ENCODE data around the gene TSPAN14. TPM values are rescaled to one million over a fixed set of nuclear protein-coding genes. Genes with fewer than 3 reads are reported as not detected.

The TSPAN14 gene
- total RNA-seq, 4 donors from 2014 or later: 123 to 163 (median 150) TPM

GRCh38 chr10:80411267-80411668 lies 42.8 kb upstream of the TSPAN14 start:
- 45 to 55% methylated on average over 2 of the region's 2 CpGs for WGBS, 2 donors
- TF ChIP-seq EP300 (IDR thresholded peaks at IDR 0.05) (no peak), POLR2A (IDR thresholded peaks at IDR 0.05) (no peak), CTCF (IDR thresholded peaks at IDR 0.05) (no peak)
- H3K4me1 ChIP-seq: peaks cover 0 to 84% (median 34%) of the 10 kb centered on the region in 4 donors
- no peak overlapping the region for H3K4me3 ChIP-seq
- DNase-seq (ENCODE audit: low spot score in 2 of 2): no peak
- peak overlapping the region in 3 of 4 donors; percentile 2 to 94 (median 81) for H3K27ac ChIP-seq
- H3K27me3 ChIP-seq: no peaks in the 10 kb centered on the region
- no peaks in the 10 kb centered on the region for H3K9me3 ChIP-seq
- H3K36me3 ChIP-seq: no peaks in the 10 kb centered on the region

GRCh38 chr10:80411681-80412220 lies 42.4 kb upstream of the TSPAN14 start:
- no peaks in the 10 kb centered on the region for H3K27me3 ChIP-seq
- H3K9me3 ChIP-seq: no peaks in the 10 kb centered on the region
- H3K27ac ChIP-seq: peak overlapping the region in 2 of 4 donors; percentile 81 to 94
- 91 to 100% methylated on average over 1 of the region's 1 CpG for WGBS, 2 donors
- no peak for DNase-seq (ENCODE audit: low spot score in 2 of 2)
- no peaks in the 10 kb centered on the region for H3K36me3 ChIP-seq
- TF ChIP-seq POLR2A (IDR thresholded peaks at IDR 0.05): no peak
- no peak for TF ChIP-seq CTCF (IDR thresholded peaks at IDR 0.05)
- TF ChIP-seq EP300 (IDR thresholded peaks at IDR 0.05): no peak
- H3K4me1 ChIP-seq: peaks cover 0 to 88% (median 36%) of the 10 kb centered on the region in 4 donors
- no peak overlapping the region for H3K4me3 ChIP-seq

- no peak for TF ChIP-seq CTCF (IDR thresholded peaks at IDR 0.05)
- peak in 1 of 2 donors; percentile 40 for TF ChIP-seq EP300 (IDR thresholded peaks at IDR 0.05)
- no peaks in the 10 kb centered on the region for H3K9me3 ChIP-seq
- H3K27me3 ChIP-seq: no peaks in the 10 kb centered on the region
- H3K36me3 ChIP-seq: no peaks in the 10 kb centered on the region
- H3K4me1 ChIP-seq: peaks cover 0 to 91% (median 35%) of the 10 kb centered on the region in 4 donors
- DNase-seq (ENCODE audit: low spot score in 2 of 2): no peak
- no peak overlapping the region for H3K4me3 ChIP-seq
- peak overlapping the region in 2 of 4 donors; percentile 81 to 94 for H3K27ac ChIP-seq
- 61 to 62% methylated on average over 5 of the region's 5 CpGs for WGBS, 2 donors
Observed at GRCh38 chr10:80412486-80412885, 41.6 kb upstream of the TSPAN14 start.

- 52 to 56% methylated on average over 12 of the region's 12 CpGs for WGBS, 2 donors
- Histone ChIP-seq H3K36me3 (no peaks in the 10 kb centered on the region), H3K9me3 (no peaks in the 10 kb centered on the region), H3K4me3 (peak overlapping the region in 1 of 4 donors; percentile 23), H3K27ac (peak overlapping the region; percentile 42 to 94 (median 68)), H3K4me1 (peaks cover 0 to 90% (median 33%) of the 10 kb centered on the region in 4 donors), H3K27me3 (no peaks in the 10 kb centered on the region)
- DNase-seq (ENCODE audit: low spot score in 2 of 2): no peak
- peak in 1 of 2 donors; percentile 34 for TF ChIP-seq EP300 (IDR thresholded peaks at IDR 0.05)
- no peak for TF ChIP-seq CTCF (IDR thresholded peaks at IDR 0.05)
Observed at GRCh38 chr10:80413271-80413996, 40.7 kb upstream of the TSPAN14 start.
